ENCODE measurements around the gene MYOD1. TPM values are rescaled to one million over a fixed set of nuclear protein-coding genes. Genes with fewer than 3 reads are reported as not detected.

The MYOD1 gene
- total RNA-seq, 6 experiments from 2014 or later: not detected

GRCh38 chr11:17744151-17744940, 25.0 kb downstream of the MYOD1 start:
- intact Hi-C loops (cut with DNase I): no loop called here
- TF ChIP-seq CTCF (IDR thresholded peaks at IDR 0.05) (no peak), POLR2A (IDR thresholded peaks at IDR 0.05) (no peak)
- WGBS (ENCODE audit: insufficient coverage, low coverage, low lambda C conversion rate, missing lambda C conversion rate): 59% methylated on average over 5 of the region's 10 CpGs

GRCh38 chr11:17745023-17745772, 25.8 kb downstream of the MYOD1 start:
- TF ChIP-seq CTCF (IDR thresholded peaks at IDR 0.05): no peak
- no peak for TF ChIP-seq POLR2A (IDR thresholded peaks at IDR 0.05)
- Histone ChIP-seq H3K4me3 (no peak overlapping the region), H3K27ac (no peak overlapping the region), H3K36me3 (no peaks in the 10 kb centered on the region), H3K9me3 (no peaks in the 10 kb centered on the region), H3K4me1 (peaks cover 0 to 3% (median 1%) of the 10 kb centered on the region in 4 donors), H3K27me3 (no peaks in the 10 kb centered on the region)
- intact Hi-C loops (cut with DNase I): no loop called here
- ATAC-seq (no peak), DNase-seq (peak in 1 of 3 donors; percentile 29)
- 79% methylated on average over 6 of the region's 20 CpGs for WGBS (ENCODE audit: insufficient coverage, low coverage, low lambda C conversion rate, missing lambda C conversion rate)

More at GRCh38 chr11:17744151-17744940, 25.0 kb downstream of the MYOD1 start:
- no peak for ATAC-seq
- H3K27me3 ChIP-seq: no peaks in the 10 kb centered on the region
- DNase-seq: peak in 1 of 3 donors; percentile 31
- H3K27ac ChIP-seq: no peak overlapping the region
- H3K9me3 ChIP-seq: no peaks in the 10 kb centered on the region
- H3K4me1 ChIP-seq: no peaks in the 10 kb centered on the region
- H3K4me3 ChIP-seq: no peak overlapping the region
- H3K36me3 ChIP-seq: no peaks in the 10 kb centered on the region

DNA sequence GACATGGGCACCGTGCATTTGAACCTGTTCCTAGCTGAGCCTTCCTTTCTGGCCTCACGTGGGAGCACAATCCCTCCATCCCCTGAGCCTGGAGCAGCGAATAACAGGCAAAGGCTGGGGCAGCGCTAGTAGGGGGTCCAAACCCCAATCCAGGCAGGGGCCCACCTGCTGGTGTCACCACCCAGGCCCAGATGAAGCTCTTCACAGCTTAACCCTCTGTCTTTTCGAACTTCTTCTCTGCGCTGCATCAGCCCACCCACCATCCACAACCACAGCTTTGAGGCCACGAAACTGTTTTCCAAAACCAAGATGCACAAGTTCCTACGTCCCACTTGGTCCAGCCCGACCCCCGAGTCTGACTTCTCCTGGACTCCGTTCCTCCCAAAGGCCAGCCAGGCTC, 26.7 kb downstream of the MYOD1 start:
- intact Hi-C loops (cut with DNase I): no loop called here
- Histone ChIP-seq H3K4me1 (peaks cover 0 to 11% (median 4%) of the 10 kb centered on the region in 4 donors), H3K9me3 (no peaks in the 10 kb centered on the region), H3K36me3 (no peaks in the 10 kb centered on the region), H3K27ac (no peak overlapping the region), H3K27me3 (no peaks in the 10 kb centered on the region), H3K4me3 (no peak overlapping the region)
- TF ChIP-seq POLR2A (IDR thresholded peaks at IDR 0.05) (no peak), CTCF (IDR thresholded peaks at IDR 0.05) (no peak)
- DNase-seq (no peak), ATAC-seq (no peak)
- WGBS (ENCODE audit: insufficient coverage, low coverage, low lambda C conversion rate, missing lambda C conversion rate): 80% methylated on average over 7 of the region's 11 CpGs

DNA sequence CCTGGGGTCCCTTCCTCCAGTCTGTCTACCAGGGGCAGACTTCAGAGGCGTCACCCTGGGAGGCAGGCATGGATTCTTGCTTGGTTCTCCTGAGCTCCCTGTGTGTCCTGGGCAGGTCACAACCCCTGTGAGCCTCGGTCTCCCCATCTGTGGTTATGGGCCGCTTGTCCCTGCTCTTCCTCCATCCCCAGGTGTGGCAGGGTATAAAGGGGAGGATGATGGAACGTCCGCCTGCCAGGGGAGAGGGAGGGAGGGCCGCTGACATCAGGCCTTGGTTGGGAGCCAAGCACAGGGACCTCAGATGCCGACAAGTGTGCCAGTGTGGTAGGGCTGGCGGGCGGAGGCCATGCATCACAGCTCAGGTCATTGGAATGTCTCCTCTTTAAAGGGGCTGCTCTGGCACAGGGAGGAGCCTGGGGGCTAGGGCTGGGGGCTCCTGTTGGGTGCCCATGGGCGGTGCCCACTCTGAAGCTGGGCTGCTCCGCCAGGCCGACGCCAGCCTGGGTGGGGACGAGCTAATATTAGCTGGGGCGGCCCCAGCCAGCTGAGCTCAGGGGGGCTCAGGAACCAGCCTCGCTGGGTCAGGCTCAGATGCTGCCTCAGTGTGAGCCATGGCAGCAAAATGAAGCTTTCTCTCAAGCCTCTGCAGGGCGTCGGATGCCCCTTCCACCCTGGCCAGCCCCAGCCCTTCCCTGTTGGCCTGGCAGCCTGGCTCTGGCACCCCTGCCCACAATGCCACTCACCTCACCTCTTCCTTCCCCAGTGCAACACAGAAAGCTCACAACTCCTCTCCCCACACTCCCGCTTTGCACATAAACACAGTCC, 28.0 kb downstream of the MYOD1 start:
- DNase-seq: peak in 1 of 3 donors; percentile 31
- H3K36me3 ChIP-seq: no peaks in the 10 kb centered on the region
- ATAC-seq: no peak
- no peaks in the 10 kb centered on the region for H3K9me3 ChIP-seq
- H3K27me3 ChIP-seq: no peaks in the 10 kb centered on the region
- peaks cover 0 to 18% (median 4%) of the 10 kb centered on the region in 4 donors for H3K4me1 ChIP-seq
- H3K27ac ChIP-seq: no peak overlapping the region
- WGBS (ENCODE audit: insufficient coverage, low coverage, low lambda C conversion rate, missing lambda C conversion rate): 66% methylated on average over 4 of the region's 19 CpGs
- intact Hi-C loops (cut with DNase I): no loop called here
- H3K4me3 ChIP-seq: no peak overlapping the region
- TF ChIP-seq POLR2A (IDR thresholded peaks at IDR 0.05) (no peak), CTCF (IDR thresholded peaks at IDR 0.05) (no peak)
